Measurements from ENCODE around the gene RPL13. TPM values are rescaled to one million over a fixed set of nuclear protein-coding genes. Genes with fewer than 3 reads are reported as not detected.
"Not testable (repeated sequence)": the region's sequence is repeated elsewhere in the genome, so short reads cannot be mapped to it uniquely, and the experiment has no call there.

RPL13 gene
- total RNA-seq, 2 experiments from 2014 or later: 4,971 to 5,051 TPM

GRCh38 chr16:89569506-89570341, 9.2 kb downstream of the RPL13 start:
- DNase-seq (no peak), ATAC-seq (ENCODE audit: poor library complexity) (no peak)
- intact Hi-C loops (cut with DNase I, micrococcal nuclease): loop anchor here in 1 of 2 experiments (10.0 kb wide), 1 partner anchor 295 kb away; no protein-coding TSS in a partner anchor
- peaks cover 40% of the 10 kb centered on the region for H3K4me1 Mint-ChIP-seq (ENCODE audit: low read depth)
- no peak for TF ChIP-seq CTCF (IDR thresholded peaks at IDR 0.05)
- H3K4me3 Mint-ChIP-seq: no peak overlapping the region
- no peak overlapping the region for H3K27ac ChIP-seq (ENCODE audit: low read depth in 1 of 2, low read length in 2 of 2)
- peaks cover 4% of the 10 kb centered on the region for H3K36me3 ChIP-seq (ENCODE audit: insufficient read depth, low read length)
- peaks cover 39% of the 10 kb centered on the region for H3K4me1 ChIP-seq (ENCODE audit: insufficient read depth, low read length)
- no peaks in the 10 kb centered on the region for H3K9me3 Mint-ChIP-seq
- no peak overlapping the region for H3K4me3 ChIP-seq (ENCODE audit: low read length)
- H3K27ac Mint-ChIP-seq: no peak overlapping the region
- H3K27me3 Mint-ChIP-seq: peaks cover 17% of the 10 kb centered on the region
- peaks cover 0 to 7% of the 10 kb centered on the region in 2 experiments for H3K9me3 ChIP-seq (ENCODE audit: control insufficient read depth in 1 of 2, insufficient read depth in 1 of 2, low read length in 2 of 2)
- POLR2A ChIA-PET: interaction anchor here (0.7 kb wide), 1 partner anchor 108 kb away, joined by 3 read pairs; no protein-coding TSS in a partner anchor
- peaks cover 14% of the 10 kb centered on the region for H3K36me3 Mint-ChIP-seq (ENCODE audit: low read depth)
- CTCF ChIA-PET: no interaction called here
- H3K27me3 ChIP-seq (ENCODE audit: control insufficient read depth in 1 of 2, insufficient read depth in 2 of 2, low read length in 2 of 2): peaks cover 5 to 8% of the 10 kb centered on the region in 2 experiments

GRCh38 chr16:89570342-89570923, 10.0 kb downstream of the RPL13 start:
- Mint-ChIP-seq H3K36me3 (ENCODE audit: low read depth) (peaks cover 7% of the 10 kb centered on the region), H3K9me3 (no peaks in the 10 kb centered on the region), H3K27ac (no peak overlapping the region), H3K4me1 (ENCODE audit: low read depth) (peaks cover 32% of the 10 kb centered on the region), H3K4me3 (no peak overlapping the region), H3K27me3 (peaks cover 17% of the 10 kb centered on the region)
- CTCF ChIA-PET: no interaction called here
- POLR2A ChIA-PET: interaction anchor here (0.7 kb wide), 1 partner anchor 109 kb away, joined by 3 read pairs; no protein-coding TSS in a partner anchor
- no peak overlapping the region for H3K27ac ChIP-seq (ENCODE audit: low read depth in 1 of 2, low read length in 2 of 2)
- H3K9me3 ChIP-seq (ENCODE audit: control insufficient read depth in 1 of 2, insufficient read depth in 1 of 2, low read length in 2 of 2): peaks cover 0 to 7% of the 10 kb centered on the region in 2 experiments
- ATAC-seq (ENCODE audit: poor library complexity) (no peak), DNase-seq (no peak)
- no peak for TF ChIP-seq CTCF (IDR thresholded peaks at IDR 0.05)
- no peaks in the 10 kb centered on the region for H3K36me3 ChIP-seq (ENCODE audit: insufficient read depth, low read length)
- intact Hi-C loops (cut with DNase I, micrococcal nuclease): loop anchor here in 1 of 2 experiments (10.0 kb wide), 1 partner anchor 294 kb away; no protein-coding TSS in a partner anchor
- H3K4me3 ChIP-seq (ENCODE audit: low read length): no peak overlapping the region
- peaks cover 8 to 11% of the 10 kb centered on the region in 2 experiments for H3K27me3 ChIP-seq (ENCODE audit: control insufficient read depth in 1 of 2, insufficient read depth in 2 of 2, low read length in 2 of 2)
- peaks cover 39% of the 10 kb centered on the region for H3K4me1 ChIP-seq (ENCODE audit: insufficient read depth, low read length)

- Histone ChIP-seq H3K27me3 (ENCODE audit: control insufficient read depth in 1 of 2, insufficient read depth in 2 of 2, low read length in 2 of 2) (peaks cover 10 to 11% of the 10 kb centered on the region in 2 experiments), H3K4me1 (ENCODE audit: insufficient read depth, low read length) (peaks cover 37% of the 10 kb centered on the region)
- intact Hi-C loops (cut with DNase I, micrococcal nuclease): loop anchor here in 1 of 2 experiments (10.0 kb wide), 1 partner anchor 294 kb away; no protein-coding TSS in a partner anchor
- H3K4me3 Mint-ChIP-seq; H3K4me3 ChIP-seq (ENCODE audit: low read length); CTCF ChIA-PET; H3K27ac Mint-ChIP-seq; DNase-seq; ATAC-seq (ENCODE audit: poor library complexity); H3K36me3 Mint-ChIP-seq (ENCODE audit: low read depth); POLR2A ChIA-PET; H3K9me3 Mint-ChIP-seq; H3K36me3 ChIP-seq (ENCODE audit: insufficient read depth, low read length); H3K9me3 ChIP-seq (ENCODE audit: control insufficient read depth in 1 of 2, insufficient read depth in 1 of 2, low read length in 2 of 2); H3K27ac ChIP-seq (ENCODE audit: low read depth in 1 of 2, low read length in 2 of 2): not testable (repeated sequence)
- H3K4me1 Mint-ChIP-seq (ENCODE audit: low read depth): peaks cover 26% of the 10 kb centered on the region
- peaks cover 17% of the 10 kb centered on the region for H3K27me3 Mint-ChIP-seq
Measured at GRCh38 chr16:89570983-89571598, 10.6 kb downstream of the RPL13 start.
